ENCODE measurements around the gene LRRFIP2. TPM values are rescaled to one million over a fixed set of nuclear protein-coding genes. Genes with fewer than 3 reads are reported as not detected.

LRRFIP2 gene
- total and polyA plus RNA-seq, 2 donors (not counting 1 experiment from before 2014, with no cell fraction given) = 8.6 to 49.2 TPM

DNA sequence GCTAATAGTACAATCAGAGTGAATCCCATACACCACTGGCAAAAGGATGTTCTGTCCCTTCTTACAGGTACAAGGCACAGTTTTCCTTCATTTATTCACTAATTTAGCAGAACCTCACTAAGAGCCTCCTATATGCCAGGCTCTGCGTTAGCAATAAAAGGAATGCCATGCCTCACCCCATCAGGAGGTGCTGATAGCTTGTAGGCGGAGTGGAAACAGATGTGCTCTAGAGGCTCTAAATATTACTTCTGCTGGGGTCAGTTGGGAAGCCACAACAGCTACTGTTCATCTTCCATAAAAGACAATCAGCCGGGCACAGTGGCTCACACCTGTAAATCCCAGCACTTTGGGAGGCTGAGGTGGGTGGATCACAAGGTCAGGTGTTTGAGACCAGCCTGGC is 156.7 kb downstream of the LRRFIP2 start:
- POLR2A ChIA-PET = interaction anchor here (0.6 kb wide), 1 partner anchor 89 kb away, joined by 5 read pairs; no protein-coding TSS in a partner anchor

DNA sequence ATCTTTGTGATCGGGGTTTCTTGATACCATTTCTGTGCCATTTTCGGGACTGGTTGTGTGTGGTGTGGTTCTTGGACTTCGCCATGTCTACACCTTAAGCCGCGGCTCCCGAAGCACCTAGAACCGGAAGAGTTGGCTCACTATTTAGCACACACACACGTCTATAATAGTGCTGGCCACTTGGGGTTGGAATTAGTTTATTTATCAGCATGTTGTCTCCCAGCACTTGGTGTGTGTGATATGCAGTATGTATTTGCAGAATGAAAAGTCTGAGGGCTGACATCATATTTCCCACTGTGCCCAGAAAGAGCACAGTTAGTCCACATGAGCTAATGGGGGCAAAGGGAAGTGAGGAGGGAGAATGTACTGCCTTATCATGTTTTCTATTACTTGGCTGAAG is 157.5 kb downstream of the LRRFIP2 start:
- ATAC-seq (ENCODE audit: low read depth) (no peak), DNase-seq (no peak)
- ChIA-PET POLR2A (no interaction called here), CTCF (no interaction called here)
- Mint-ChIP-seq H3K4me1 (no peaks in the 10 kb centered on the region), H3K9me3 (ENCODE audit: insufficient read depth) (no peaks in the 10 kb centered on the region), H3K27ac (no peak overlapping the region), H3K27me3 (no peaks in the 10 kb centered on the region), H3K4me3 (no peak overlapping the region)
- no peaks in the 10 kb centered on the region for H3K79me2 ChIP-seq (ENCODE audit: control insufficient read depth, insufficient read depth, low read length)
- no peak overlapping the region for H3K4me3 ChIP-seq (ENCODE audit: control extremely low read depth in 1 of 5, extremely low read depth in 1 of 5, insufficient read depth in 1 of 5, low read depth in 2 of 5, low read length in 4 of 5)
- H3K9me3 ChIP-seq (ENCODE audit: control extremely low read depth in 1 of 3, control insufficient read depth in 2 of 3, insufficient read depth in 1 of 3, low read length in 2 of 3) = no peaks in the 10 kb centered on the region
- H3K27me3 ChIP-seq (replicated peaks in 1 of 4; ENCODE audit: control extremely low read depth in 1 of 4, control insufficient read depth in 3 of 4, insufficient read depth in 4 of 4, low read length in 3 of 4) = no peaks in the 10 kb centered on the region
- H2AFZ ChIP-seq (ENCODE audit: insufficient read depth, low read depth, low read length, poor library complexity, severe bottlenecking) = no peak overlapping the region
- no peak overlapping the region for H3K4me2 ChIP-seq (replicated peaks; ENCODE audit: low read depth, low read length, poor library complexity, severe bottlenecking)
- H4K20me1 ChIP-seq (ENCODE audit: control insufficient read depth, insufficient read depth, low read length, poor library complexity, severe bottlenecking) = no peaks in the 10 kb centered on the region
- peaks cover 26 to 77% of the 10 kb centered on the region in 2 experiments for H3K36me3 ChIP-seq (replicated peaks in 1 of 2; ENCODE audit: control extremely low read depth in 1 of 2, control insufficient read depth in 1 of 2, extremely low read depth in 1 of 2, insufficient read depth in 2 of 2, low read length in 1 of 2)
- TF ChIP-seq EZH2 (IDR thresholded peaks at IDR 0.05; ENCODE audit: borderline replicate concordance, insufficient read depth, low read depth, low read length, poor library complexity, severe bottlenecking) = no peak
- no peaks in the 10 kb centered on the region for H3K4me1 ChIP-seq (ENCODE audit: control insufficient read depth in 2 of 2, insufficient read depth in 2 of 2, low read length in 2 of 2)
- H3K27ac ChIP-seq (ENCODE audit: low read length in 2 of 2) = no peak overlapping the region
- intact Hi-C loops (cut with micrococcal nuclease) = no loop called here
- no CpG with 5 or more reads among the region's 8 CpGs for WGBS (ENCODE audit: insufficient coverage)
- no peak overlapping the region for H3K9ac ChIP-seq (ENCODE audit: low read length)

More for the DNA sequence above, 156.7 kb downstream of the LRRFIP2 start:
- ATAC-seq (ENCODE audit: low read depth) = no peak
- intact Hi-C loops (cut with micrococcal nuclease) = no loop called here
- Histone ChIP-seq H3K36me3 (replicated peaks in 1 of 2; ENCODE audit: control extremely low read depth in 1 of 2, control insufficient read depth in 1 of 2, extremely low read depth in 1 of 2, insufficient read depth in 2 of 2, low read length in 1 of 2) (peaks cover 26 to 77% of the 10 kb centered on the region in 2 experiments), H3K4me2 (replicated peaks; ENCODE audit: low read depth, low read length, poor library complexity, severe bottlenecking) (no peak overlapping the region), H4K20me1 (ENCODE audit: control insufficient read depth, insufficient read depth, low read length, poor library complexity, severe bottlenecking) (no peaks in the 10 kb centered on the region), H2AFZ (ENCODE audit: insufficient read depth, low read depth, low read length, poor library complexity, severe bottlenecking) (no peak overlapping the region), H3K4me1 (ENCODE audit: control insufficient read depth in 2 of 2, insufficient read depth in 2 of 2, low read length in 2 of 2) (no peaks in the 10 kb centered on the region), H3K9ac (ENCODE audit: low read length) (no peak overlapping the region), H3K9me3 (ENCODE audit: control extremely low read depth in 1 of 3, control insufficient read depth in 2 of 3, insufficient read depth in 1 of 3, low read length in 2 of 3) (no peaks in the 10 kb centered on the region), H3K79me2 (ENCODE audit: control insufficient read depth, insufficient read depth, low read length) (no peaks in the 10 kb centered on the region), H3K4me3 (ENCODE audit: control extremely low read depth in 1 of 5, extremely low read depth in 1 of 5, insufficient read depth in 1 of 5, low read depth in 2 of 5, low read length in 4 of 5) (no peak overlapping the region), H3K27ac (ENCODE audit: low read length in 2 of 2) (no peak overlapping the region), H3K27me3 (replicated peaks in 1 of 4; ENCODE audit: control extremely low read depth in 1 of 4, control insufficient read depth in 3 of 4, insufficient read depth in 4 of 4, low read length in 3 of 4) (no peaks in the 10 kb centered on the region)
- CTCF ChIA-PET = no interaction called here
- TF ChIP-seq EZH2 (IDR thresholded peaks at IDR 0.05; ENCODE audit: borderline replicate concordance, insufficient read depth, low read depth, low read length, poor library complexity, severe bottlenecking) = no peak
- TF ChIP-seq, protein P1, sequence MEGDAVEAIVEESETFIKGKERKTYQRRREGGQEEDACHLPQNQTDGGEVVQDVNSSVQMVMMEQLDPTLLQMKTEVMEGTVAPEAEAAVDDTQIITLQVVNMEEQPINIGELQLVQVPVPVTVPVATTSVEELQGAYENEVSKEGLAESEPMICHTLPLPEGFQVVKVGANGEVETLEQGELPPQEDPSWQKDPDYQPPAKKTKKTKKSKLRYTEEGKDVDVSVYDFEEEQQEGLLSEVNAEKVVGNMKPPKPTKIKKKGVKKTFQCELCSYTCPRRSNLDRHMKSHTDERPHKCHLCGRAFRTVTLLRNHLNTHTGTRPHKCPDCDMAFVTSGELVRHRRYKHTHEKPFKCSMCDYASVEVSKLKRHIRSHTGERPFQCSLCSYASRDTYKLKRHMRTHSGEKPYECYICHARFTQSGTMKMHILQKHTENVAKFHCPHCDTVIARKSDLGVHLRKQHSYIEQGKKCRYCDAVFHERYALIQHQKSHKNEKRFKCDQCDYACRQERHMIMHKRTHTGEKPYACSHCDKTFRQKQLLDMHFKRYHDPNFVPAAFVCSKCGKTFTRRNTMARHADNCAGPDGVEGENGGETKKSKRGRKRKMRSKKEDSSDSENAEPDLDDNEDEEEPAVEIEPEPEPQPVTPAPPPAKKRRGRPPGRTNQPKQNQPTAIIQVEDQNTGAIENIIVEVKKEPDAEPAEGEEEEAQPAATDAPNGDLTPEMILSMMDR (IDR thresholded peaks at IDR 0.05) = no peak
- Mint-ChIP-seq H3K9me3 (ENCODE audit: insufficient read depth) (no peaks in the 10 kb centered on the region), H3K27ac (no peak overlapping the region), H3K4me1 (no peaks in the 10 kb centered on the region), H3K27me3 (no peaks in the 10 kb centered on the region), H3K4me3 (no peak overlapping the region)
- 100% methylated on average over 1 of the region's 3 CpGs for WGBS (ENCODE audit: insufficient coverage)
- DNase-seq = no peak

Measured in B cell (primary cell).